ENCODE data around the gene CENPH. TPM values are rescaled to one million over a fixed set of nuclear protein-coding genes. Genes with fewer than 3 reads are reported as not detected.

The CENPH gene
- total and polyA plus RNA-seq, 2 of the 13 experiments (the other 11 are each of a cell fraction or from before 2014, with no cell fraction given): 11.2 to 28.8 TPM

- no TSS peak for BruUV-seq (replicated peaks)
- H3K9me3 ChIP-seq (ENCODE audit: low read length): no peaks in the 10 kb centered on the region
- H3K4me1 ChIP-seq (ENCODE audit: insufficient read depth, low read length): peaks cover 73% of the 10 kb centered on the region
- intact Hi-C loops (cut with micrococcal nuclease; ENCODE audit: unreplicated experiment) (no loop called here), in situ Hi-C loops (cut with HindIII; ENCODE audit: extremely low pct_ligation_motif_present, low pct_unique_long_range_greater_than_20kb) (no loop called here)
- H3K27me3 ChIP-seq (ENCODE audit: control insufficient read depth in 1 of 2, insufficient read depth in 2 of 2, low read length in 2 of 2): no peaks in the 10 kb centered on the region; a peak in 1 of 5 replicates
- H3K27ac ChIP-seq (ENCODE audit: extremely low read length, insufficient read depth, low read length): no peak overlapping the region
- peaks cover 16% of the 10 kb centered on the region for H3K79me2 ChIP-seq (ENCODE audit: insufficient read depth, low read length)
- POLR2A ChIA-PET: no interaction called here
- CTCF ChIA-PET (ENCODE audit: low intra/inter-chr PET ratio, low total read pairs): no interaction called here
- H2AFZ ChIP-seq (ENCODE audit: low read length): no peak overlapping the region
- TF ChIP-seq CHCHD3 (CRISPR knock-in tag; IDR thresholded peaks at IDR 0.05): no peak
- no peak for TF ChIP-seq ZNF331 (CRISPR knock-in tag; IDR thresholded peaks at IDR 0.05)
- no peak for TF ChIP-seq RFX1 (IDR thresholded peaks at IDR 0.05)
- TF ChIP-seq PCBP2 (optimal IDR thresholded peaks at IDR 0.05; ENCODE audit: low read depth, low read length, poor library complexity, severe bottlenecking): no peak
- TF ChIP-seq YEATS2 (CRISPR knock-in tag; IDR thresholded peaks at IDR 0.05; ENCODE audit: borderline replicate concordance): no peak
- TF ChIP-seq ZBTB33 (CRISPR knock-in tag; IDR thresholded peaks at IDR 0.05): peak; percentile 74; the same call in 1 of the 2 replicates
- TF ChIP-seq PAX8 (CRISPR knock-in tag; IDR thresholded peaks at IDR 0.05; ENCODE audit: borderline replicate concordance): no peak
- no peak for TF ChIP-seq ZNF558 (CRISPR knock-in tag; IDR thresholded peaks at IDR 0.05; ENCODE audit: borderline replicate concordance)
- TF ChIP-seq GABPB1 (CRISPR knock-in tag; IDR thresholded peaks at IDR 0.05): no peak
- H3K4me2 ChIP-seq (ENCODE audit: low read depth, low read length): no peak overlapping the region
- no peak overlapping the region for H3K9ac ChIP-seq (ENCODE audit: insufficient read depth, low read depth, low read length)
- H3K4me3 ChIP-seq (replicated peaks in 1 of 3; ENCODE audit: insufficient read depth in 1 of 3, low read depth in 2 of 3, low read length in 3 of 3): no peak overlapping the region
- ATAC-seq (no peak), DNase-seq (ENCODE audit: low spot score) (no peak), FAIRE-seq (no peak)
- H4K20me1 ChIP-seq (ENCODE audit: insufficient read depth, low read length): no peaks in the 10 kb centered on the region
- 96% methylated on average over 8 of the region's 8 CpGs for WGBS (ENCODE audit: low lambda C conversion rate)
- H3K36me3 ChIP-seq (replicated peaks in 1 of 2; ENCODE audit: control insufficient read depth in 1 of 2, insufficient read depth in 2 of 2, low read length in 2 of 2): peaks cover 2 to 11% of the 10 kb centered on the region in 2 experiments; a peak in 4 of 5 replicates
Observed at GRCh38 chr5:69224520-69224919, 35.1 kb downstream of the CENPH start.

All from HepG2 (cell line).